AG09309 (cell line): ENCODE data around the gene SYNDIG1.

Experiments
- DNase-seq: peaks from one replicate; pipeline ENCODE4 v3.0.0-alpha.2; 2010; ENCODE audit warnings: low read depth
- H3K4me3 ChIP-seq: 2 replicates; pipeline ENCODE4 v1.5.1; 2011; ENCODE audit warnings: mild to moderate bottlenecking, low read depth, low read length, moderate library complexity; ENCODE audit not compliant: control insufficient read depth
- CTCF ChIP-seq: IDR thresholded peaks from 2 replicates; pipeline ENCODE4 v1.5.1; 2011; ENCODE audit warnings: mild to moderate bottlenecking, low read depth, low read length, inconsistent platforms; ENCODE audit not compliant: insufficient read depth, control insufficient read depth; ENCODE audit errors: missing control alignments

Gene SYNDIG1

GRCh38 chr20:24657196-24657595, 187.8 kb downstream of the SYNDIG1 start:
- DNase-seq, result no peak
- no peak overlapping the region for H3K4me3 ChIP-seq
- no peak for TF ChIP-seq CTCF

GRCh38 chr20:24657878-24658620, 188.6 kb downstream of the SYNDIG1 start:
- no peak overlapping the region for H3K4me3 ChIP-seq
- DNase-seq, result no peak
- TF ChIP-seq CTCF, result no peak

- H3K4me3 ChIP-seq, result no peak overlapping the region
- TF ChIP-seq CTCF, result no peak
- no peak for DNase-seq
These were observed 189.7 kb downstream of the SYNDIG1 start for GRCh38 chr20:24658920-24659660.

- H3K4me3 ChIP-seq, result no peak overlapping the region
- TF ChIP-seq CTCF, result no peak
- DNase-seq, result no peak
These were observed 190.4 kb downstream of the SYNDIG1 start for GRCh38 chr20:24659835-24660234.

GRCh38 chr20:24660651-24661050, 191.2 kb downstream of the SYNDIG1 start:
- no peak overlapping the region for H3K4me3 ChIP-seq
- TF ChIP-seq CTCF, result no peak
- no peak for DNase-seq

- TF ChIP-seq CTCF, result no peak
- no peak overlapping the region for H3K4me3 ChIP-seq
- DNase-seq, result no peak
These were observed 191.8 kb downstream of the SYNDIG1 start for GRCh38 chr20:24661255-24661654.
